K562 (cell line): Measurements from ENCODE around the gene KRTCAP2. TPM values are rescaled to one million over a fixed set of nuclear protein-coding genes. Genes with fewer than 3 reads are reported as not detected.

Source experiments
- BHLHE40 ChIP-seq: IDR thresholded peaks from 2 replicates; pipeline ENCODE4 v1.6.1; 2011; ENCODE audit warnings: low read length, improper control_type of control experiment
- CBFB ChIP-seq: sonication (generic); formaldehyde crosslinking; IDR thresholded peaks from 2 replicates; pipeline ENCODE4 v1.4.0; 2020; ENCODE audit warnings: mild to moderate bottlenecking, missing genetic modification reagents
- ETV1 ChIP-seq: fragments of 450-650 bp; conservative IDR thresholded peaks from 2 replicates; pipeline ENCODE4 v1.6.1; 2016; ENCODE audit warnings: missing genetic modification characterization, control low read depth, low read depth, missing compliant biosample characterization
- GATA2 ChIP-seq: sonication (generic); formaldehyde crosslinking; IDR thresholded peaks from 2 replicates; pipeline ENCODE4 v1.4.0; 2020; ENCODE audit warnings: mild to moderate bottlenecking, missing genetic modification reagents
- HCFC1 ChIP-seq: IDR thresholded peaks from 2 replicates; pipeline ENCODE4 v1.6.1; 2012; ENCODE audit warnings: low read depth, low read length, improper control_type of control experiment
- HMGN3 ChIP-seq: IDR thresholded peaks from 2 replicates; pipeline ENCODE4 v1.6.1; 2011; ENCODE audit warnings: borderline replicate concordance, low read depth, mild to moderate bottlenecking, mixed read lengths, low read length; ENCODE audit not compliant: insufficient read length; ENCODE audit errors: extremely low read depth
- HNRNPLL ChIP-seq: fragments of 200-400 bp; formaldehyde crosslinking; IDR thresholded peaks from 2 replicates; pipeline ENCODE4 v1.6.1; 2017; ENCODE audit warnings: low read length, low read depth, mild to moderate bottlenecking; ENCODE audit not compliant: poor library complexity, severe bottlenecking
- KDM5B ChIP-seq: fragments of 200-600 bp; sonication (generic); IDR thresholded peaks from 2 replicates; pipeline ENCODE4 v1.6.1; 2012; ENCODE audit warnings: low read depth, mild to moderate bottlenecking, moderate library complexity, low read length, control low read depth, inconsistent platforms; ENCODE audit not compliant: insufficient replicate concordance
- KLF6 ChIP-seq: fragments of 250-450 bp; sonication (Bioruptor Pico); IDR thresholded peaks from 2 replicates; pipeline ENCODE4 v1.4.0; 2020; ENCODE audit warnings: mild to moderate bottlenecking, moderate library complexity, borderline replicate concordance
- LCOR ChIP-seq: sonication (generic); formaldehyde crosslinking; IDR thresholded peaks from 2 replicates; pipeline ENCODE4 v1.8.0; 2022; ENCODE audit warnings: mild to moderate bottlenecking, missing genetic modification reagents
- MECOM ChIP-seq: fragments of 250-450 bp; sonication (Bioruptor Pico); IDR thresholded peaks from 2 replicates; pipeline ENCODE4 v1.8.0; 2022; ENCODE audit warnings: inconsistent platforms
- OTX1 ChIP-seq: fragments of 450-650 bp; formaldehyde crosslinking; IDR thresholded peaks from 2 replicates; pipeline ENCODE4 v1.4.0; 2022; ENCODE audit warnings: mild to moderate bottlenecking
- PHF21A ChIP-seq: fragments of 450-650 bp; IDR thresholded peaks from 2 replicates; pipeline ENCODE4 v1.6.1; 2017; ENCODE audit warnings: low read depth, borderline replicate concordance
- POLR2B ChIP-seq: fragments of 450-650 bp; IDR thresholded peaks from 2 replicates; pipeline ENCODE4 v1.6.1; 2018; ENCODE audit warnings: low read depth; ENCODE audit not compliant: partially characterized antibody
- ZNF197 ChIP-seq: fragments of 200-800 bp; sonication (Bioruptor generic); IDR thresholded peaks from 2 replicates; pipeline ENCODE4 v1.6.1; 2016; ENCODE audit warnings: low read depth, missing genetic modification characterization, missing compliant biosample characterization
- ZZZ3 ChIP-seq: fragments of 450-650 bp; IDR thresholded peaks from 2 replicates; pipeline ENCODE4 v1.6.1; 2016; ENCODE audit warnings: antibody characterized with exemption, mild to moderate bottlenecking, moderate library complexity
- polyA plus RNA-seq, 8 experiments: library from polyadenylated mRNA; depleted of rRNA in 4 of 8; stranded (reverse) in 5 of 8; unstranded in 3 of 8; fragments of >200 nt; fragmentation: Nextera tagmentation in 2 of 8; fragmentation: Illumina TruSeq in 1 of 8; extraction: Ambion mirVana in 2 of 8; extraction: Trizol in 1 of 8; gene quantifications; 2 replicates each; pipeline versions ENCODE4 v1.2.1 to v1.2.3, GENCODE V29; 2011 to 2014; ENCODE audit warnings: inconsistent platforms in 1 of 8, missing spikeins in 1 of 8
- total RNA-seq, 7 experiments: library from RNA; depleted of rRNA in 6 of 7; stranded (reverse); fragments of >200 nt in 6 of 7; fragmentation: Illumina TruSeq in 2 of 7; extraction: Trizol in 2 of 7; gene quantifications; 2 replicates each; pipeline versions ENCODE4 v1.2.1 to v1.2.3, GENCODE V29; 2011 to 2021; ENCODE audit warnings: low replicate concordance in 1 of 7
- TF ChIP-seq, protein P1 (sequence below): fragments of 450-650 bp; IDR thresholded peaks from 2 replicates; pipeline ENCODE4 v1.6.1; 2017; ENCODE audit warnings: antibody characterized with exemption, mild to moderate bottlenecking
- TF ChIP-seq, protein P2 (sequence below), 2 experiments: fragments of 450-650 bp; IDR thresholded peaks; 2 replicates each; pipeline ENCODE4 v1.6.1; 2016
- TF ChIP-seq, protein P3 (sequence below), 2 experiments: IDR thresholded peaks; 2 replicates each; pipeline ENCODE4 v1.6.1; 2012; ENCODE audit warnings: improper control_type of control experiment in 2 of 2, low read depth in 2 of 2, low read length in 2 of 2, borderline replicate concordance in 1 of 2

KRTCAP2 gene
- total and polyA plus RNA-seq, 9 of the 15 experiments (the other 6 are each of a cell fraction or from before 2014, with no cell fraction given), result 126 to 436 (median 244) TPM

DNA sequence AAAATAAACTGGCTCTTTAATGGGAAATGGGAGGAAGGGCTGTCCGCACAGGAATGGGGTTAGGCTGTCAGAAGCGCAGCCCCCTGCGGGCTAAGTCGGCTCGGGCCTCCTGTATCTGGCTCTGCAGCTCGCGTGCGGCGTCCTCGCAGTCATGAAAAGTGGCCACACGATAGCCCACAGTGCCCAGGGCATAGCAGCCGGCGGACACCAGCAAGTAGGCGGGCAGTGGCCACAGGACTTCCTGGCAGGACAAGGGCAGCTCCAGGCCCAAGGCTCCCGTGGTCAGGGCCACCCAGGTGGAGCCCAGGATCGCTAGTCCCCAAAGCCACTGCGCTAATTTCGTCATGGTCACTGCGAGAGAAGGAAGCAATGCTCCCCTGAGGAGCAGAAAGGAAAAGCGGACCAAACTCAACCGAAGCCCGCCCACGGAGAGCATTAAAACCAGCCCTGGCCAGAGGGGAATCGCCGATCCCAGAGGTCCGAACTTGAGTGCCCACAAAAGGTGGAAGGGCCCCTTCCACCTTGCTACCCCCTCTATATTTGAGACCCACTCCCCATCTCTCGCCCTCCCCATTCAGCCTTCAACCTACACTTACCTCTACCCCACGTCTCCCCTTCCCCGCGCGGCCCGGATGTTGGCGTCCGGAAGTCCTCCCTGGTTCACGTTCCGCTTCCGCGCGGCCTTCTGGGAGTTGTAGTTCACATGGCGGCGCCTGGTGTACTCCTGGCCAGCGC, 33.0 kb downstream of the KRTCAP2 start, which contains the start of gene DPM3 (continued):
- 0 out of 2 replicates have a peak, but pooled peaks have one; percentile 51 for TF ChIP-seq ZNF197
- 0 out of 2 replicates have a peak, but pooled peaks have one; percentile 47 for TF ChIP-seq ZZZ3
- TF ChIP-seq MECOM, result no peak
- peak; percentile 50; the same call in 1 of the 2 replicates for TF ChIP-seq LCOR
- TF ChIP-seq OTX1 (CRISPR knock-in tag), result peak; percentile 87; the same call in 1 of the 2 replicates
- TF ChIP-seq BHLHE40, result peak; percentile 19; the same call in 1 of the 2 replicates
- TF ChIP-seq POLR2B, result peak; percentile 90
- TF ChIP-seq GATA2 (CRISPR knock-in tag), result no peak; the same call in 1 of the 2 replicates
- TF ChIP-seq, protein P1, sequence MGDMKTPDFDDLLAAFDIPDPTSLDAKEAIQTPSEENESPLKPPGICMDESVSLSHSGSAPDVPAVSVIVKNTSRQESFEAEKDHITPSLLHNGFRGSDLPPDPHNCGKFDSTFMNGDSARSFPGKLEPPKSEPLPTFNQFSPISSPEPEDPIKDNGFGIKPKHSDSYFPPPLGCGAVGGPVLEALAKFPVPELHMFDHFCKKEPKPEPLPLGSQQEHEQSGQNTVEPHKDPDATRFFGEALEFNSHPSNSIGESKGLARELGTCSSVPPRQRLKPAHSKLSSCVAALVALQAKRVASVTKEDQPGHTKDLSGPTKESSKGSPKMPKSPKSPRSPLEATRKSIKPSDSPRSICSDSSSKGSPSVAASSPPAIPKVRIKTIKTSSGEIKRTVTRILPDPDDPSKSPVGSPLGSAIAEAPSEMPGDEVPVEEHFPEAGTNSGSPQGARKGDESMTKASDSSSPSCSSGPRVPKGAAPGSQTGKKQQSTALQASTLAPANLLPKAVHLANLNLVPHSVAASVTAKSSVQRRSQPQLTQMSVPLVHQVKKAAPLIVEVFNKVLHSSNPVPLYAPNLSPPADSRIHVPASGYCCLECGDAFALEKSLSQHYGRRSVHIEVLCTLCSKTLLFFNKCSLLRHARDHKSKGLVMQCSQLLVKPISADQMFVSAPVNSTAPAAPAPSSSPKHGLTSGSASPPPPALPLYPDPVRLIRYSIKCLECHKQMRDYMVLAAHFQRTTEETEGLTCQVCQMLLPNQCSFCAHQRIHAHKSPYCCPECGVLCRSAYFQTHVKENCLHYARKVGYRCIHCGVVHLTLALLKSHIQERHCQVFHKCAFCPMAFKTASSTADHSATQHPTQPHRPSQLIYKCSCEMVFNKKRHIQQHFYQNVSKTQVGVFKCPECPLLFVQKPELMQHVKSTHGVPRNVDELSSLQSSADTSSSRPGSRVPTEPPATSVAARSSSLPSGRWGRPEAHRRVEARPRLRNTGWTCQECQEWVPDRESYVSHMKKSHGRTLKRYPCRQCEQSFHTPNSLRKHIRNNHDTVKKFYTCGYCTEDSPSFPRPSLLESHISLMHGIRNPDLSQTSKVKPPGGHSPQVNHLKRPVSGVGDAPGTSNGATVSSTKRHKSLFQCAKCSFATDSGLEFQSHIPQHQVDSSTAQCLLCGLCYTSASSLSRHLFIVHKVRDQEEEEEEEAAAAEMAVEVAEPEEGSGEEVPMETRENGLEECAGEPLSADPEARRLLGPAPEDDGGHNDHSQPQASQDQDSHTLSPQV, result peak; percentile 89
- peak; percentile 56 for TF ChIP-seq ETV1 (tag)
- TF ChIP-seq KLF6 (CRISPR knock-in tag), result 0 out of 2 replicates have a peak, but pooled peaks have one; percentile 7
- TF ChIP-seq PHF21A, result no peak
- TF ChIP-seq HNRNPLL, result peak; percentile 71
- TF ChIP-seq, protein P2, sequence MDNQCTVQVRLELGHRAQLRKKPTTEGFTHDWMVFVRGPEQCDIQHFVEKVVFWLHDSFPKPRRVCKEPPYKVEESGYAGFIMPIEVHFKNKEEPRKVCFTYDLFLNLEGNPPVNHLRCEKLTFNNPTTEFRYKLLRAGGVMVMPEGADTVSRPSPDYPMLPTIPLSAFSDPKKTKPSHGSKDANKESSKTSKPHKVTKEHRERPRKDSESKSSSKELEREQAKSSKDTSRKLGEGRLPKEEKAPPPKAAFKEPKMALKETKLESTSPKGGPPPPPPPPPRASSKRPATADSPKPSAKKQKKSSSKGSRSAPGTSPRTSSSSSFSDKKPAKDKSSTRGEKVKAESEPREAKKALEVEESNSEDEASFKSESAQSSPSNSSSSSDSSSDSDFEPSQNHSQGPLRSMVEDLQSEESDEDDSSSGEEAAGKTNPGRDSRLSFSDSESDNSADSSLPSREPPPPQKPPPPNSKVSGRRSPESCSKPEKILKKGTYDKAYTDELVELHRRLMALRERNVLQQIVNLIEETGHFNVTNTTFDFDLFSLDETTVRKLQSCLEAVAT (IDR thresholded peaks at IDR 0.05), result 0 out of 4 replicates have a peak, but pooled peaks of 1 of the 2 experiments have one; percentile 17
- no peak for TF ChIP-seq CBFB (CRISPR knock-in tag)
- TF ChIP-seq KDM5B, result peak; percentile 41
- TF ChIP-seq, protein P3, sequence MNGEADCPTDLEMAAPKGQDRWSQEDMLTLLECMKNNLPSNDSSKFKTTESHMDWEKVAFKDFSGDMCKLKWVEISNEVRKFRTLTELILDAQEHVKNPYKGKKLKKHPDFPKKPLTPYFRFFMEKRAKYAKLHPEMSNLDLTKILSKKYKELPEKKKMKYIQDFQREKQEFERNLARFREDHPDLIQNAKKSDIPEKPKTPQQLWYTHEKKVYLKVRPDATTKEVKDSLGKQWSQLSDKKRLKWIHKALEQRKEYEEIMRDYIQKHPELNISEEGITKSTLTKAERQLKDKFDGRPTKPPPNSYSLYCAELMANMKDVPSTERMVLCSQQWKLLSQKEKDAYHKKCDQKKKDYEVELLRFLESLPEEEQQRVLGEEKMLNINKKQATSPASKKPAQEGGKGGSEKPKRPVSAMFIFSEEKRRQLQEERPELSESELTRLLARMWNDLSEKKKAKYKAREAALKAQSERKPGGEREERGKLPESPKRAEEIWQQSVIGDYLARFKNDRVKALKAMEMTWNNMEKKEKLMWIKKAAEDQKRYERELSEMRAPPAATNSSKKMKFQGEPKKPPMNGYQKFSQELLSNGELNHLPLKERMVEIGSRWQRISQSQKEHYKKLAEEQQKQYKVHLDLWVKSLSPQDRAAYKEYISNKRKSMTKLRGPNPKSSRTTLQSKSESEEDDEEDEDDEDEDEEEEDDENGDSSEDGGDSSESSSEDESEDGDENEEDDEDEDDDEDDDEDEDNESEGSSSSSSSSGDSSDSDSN (IDR thresholded peaks at IDR 0.05; ENCODE audit: borderline replicate concordance in 1 of 2, low read depth in 2 of 2, low read length in 2 of 2), result no peak; a peak in 1 of 4 replicates
- peak; percentile 65 for TF ChIP-seq HMGN3
- peak; percentile 98 for TF ChIP-seq HCFC1
